T-cell (primary cell): ENCODE measurements around the gene LRIT3. TPM values are rescaled to one million over a fixed set of nuclear protein-coding genes. Genes with fewer than 3 reads are reported as not detected.
"Not testable (repeated sequence)": the region's sequence is repeated elsewhere in the genome, so short reads cannot be mapped to it uniquely, and the experiment has no call there.

Source experiments
- ATAC-seq, 4 experiments: fragments of 200-7000 bp in 3 of 4; fragments of 150-1000 bp in 1 of 4; cut with Tn5 transposase; replicated peaks in 1 of 4; 1 replicate in 3 of 4; 2 replicates in 1 of 4; pipeline ENCODE4 v1.10.0; 2021; ENCODE audit warnings: moderate library complexity in 3 of 4, mild to moderate bottlenecking in 2 of 4, moderate number of reproducible peaks in 1 of 4
- CTCF ChIA-PET, 2 donors: fragments of 300-600 bp; sonication (Branson Sonifier 250); formaldehyde crosslinking; loops; one replicate each; lab custom pipeline; 2022; ENCODE audit warnings: antibody characterized with exemption in 2 of 2; lab: Charles Lee
- POLR2A ChIA-PET, 2 donors: fragments of 300-600 bp; sonication (Branson Sonifier 250); formaldehyde crosslinking; loops; one replicate each; lab custom pipeline; 2022; ENCODE audit warnings: antibody characterized with exemption in 2 of 2; lab: Charles Lee
- DNase-seq, 35 experiments: peaks; one replicate each; pipeline versions ENCODE4 v3.0.0 to v3.0.0-alpha.2; 2013 to 2023
- H3K27ac ChIP-seq: one replicate; pipeline ENCODE4 v1.5.1; 2013; ENCODE audit warnings: low read length
- H3K27me3 ChIP-seq, 2 experiments: replicated peaks in 1 of 2; 1 replicate in 1 of 2; 2 replicates in 1 of 2; pipeline versions ENCODE4 v1.6.1 to v1.7.0; 2013; ENCODE audit warnings: low read length in 1 of 2, mixed read lengths in 1 of 2; ENCODE audit not compliant: control insufficient read depth in 2 of 2, insufficient read depth in 2 of 2; ENCODE audit errors: extremely low read depth in 1 of 2
- H3K36me3 ChIP-seq, 2 donors: 1 replicate in 1 of 2; 2 replicates in 1 of 2; pipeline versions ENCODE4 v1.6.1 to v1.7.0; 2013; ENCODE audit warnings: low read length in 1 of 2; ENCODE audit not compliant: control insufficient read depth in 2 of 2, insufficient read depth in 1 of 2; ENCODE audit errors: extremely low read depth in 1 of 2
- H3K4me1 ChIP-seq, 2 experiments: 1 replicate in 1 of 2; 2 replicates in 1 of 2; pipeline versions ENCODE4 v1.6.1 to v1.7.0; 2013; ENCODE audit warnings: low read length in 2 of 2, mixed read lengths in 1 of 2; ENCODE audit not compliant: insufficient read depth in 2 of 2, control insufficient read depth in 1 of 2; ENCODE audit errors: extremely low read depth in 1 of 2
- H3K4me3 ChIP-seq, 2 donors: 1 replicate in 1 of 2; 2 replicates in 1 of 2; pipeline versions ENCODE4 v1.5.1 to v1.7.0; 2013; ENCODE audit warnings: mild to moderate bottlenecking in 2 of 2, low read length in 1 of 2, moderate library complexity in 1 of 2; ENCODE audit not compliant: control insufficient read depth in 1 of 2; ENCODE audit errors: extremely low read depth in 1 of 2
- H3K9me3 ChIP-seq: 2 replicates; pipeline ENCODE4 v1.7.0; 2013
- H3K27ac Mint-ChIP-seq, 2 donors: one replicate each; pipeline ENCODE4 v1.8.0; 2020 to 2021; ENCODE audit warnings: mild to moderate bottlenecking in 2 of 2, mixed read lengths in 2 of 2
- H3K27me3 Mint-ChIP-seq, 2 donors: one replicate each; pipeline ENCODE4 v1.8.0; 2021 to 2022; ENCODE audit warnings: mixed read lengths in 2 of 2
- H3K36me3 Mint-ChIP-seq: one replicate; pipeline ENCODE4 v1.8.0; 2021; ENCODE audit warnings: mixed read lengths
- H3K4me1 Mint-ChIP-seq, 3 donors: one replicate each; pipeline ENCODE4 v1.8.0; 2020 to 2022; ENCODE audit warnings: mixed read lengths in 3 of 3, mild to moderate bottlenecking in 1 of 3
- H3K4me3 Mint-ChIP-seq, 3 donors: one replicate each; pipeline ENCODE4 v1.8.0; 2020 to 2022; ENCODE audit warnings: mild to moderate bottlenecking in 3 of 3, mixed read lengths in 3 of 3, moderate library complexity in 3 of 3
- H3K9me3 Mint-ChIP-seq, 3 donors: one replicate each; pipeline ENCODE4 v1.8.0; 2020 to 2022; ENCODE audit warnings: mixed read lengths in 3 of 3
- WGBS: methylation state at CpG from one replicate; pipeline ENCODE4 v1.1.5; 2013; ENCODE audit warnings: missing lambda C conversion rate; ENCODE audit not compliant: insufficient coverage; 5-methylcytosine and 5-hydroxymethylcytosine counted together
- total RNA-seq, 35 experiments: library from RNA in 6 of 35; stranded (reverse) in 6 of 35; fragments of 120-200 nt in 1 of 35; gene quantifications; one replicate each; pipeline versions ENCODE4 v1.2.1 to v1.2.4 and lab custom pipeline; 2013 to 2026

The LRIT3 gene
- total RNA-seq, 5 donors from 2014 or later (not counting 1 experiment from before 2014, with no cell fraction given), result 0.12 to 0.41 (median 0.26) TPM

- WGBS, result 75% methylated on average over 9 of the region's 11 CpGs
- POLR2A ChIA-PET, result interaction anchor here in 1 of 2 donors (0.6 kb wide), 1 partner anchor 619 kb away, joined by 3 read pairs; no protein-coding TSS in a partner anchor
Measured at GRCh38 chr4:109873791-109874514, 26.0 kb downstream of the LRIT3 start.

GRCh38 chr4:109875106-109875505 lies 27.2 kb downstream of the LRIT3 start:
- Mint-ChIP-seq H3K4me3 (no peak overlapping the region), H3K27ac (no peak overlapping the region), H3K9me3 (no peaks in the 10 kb centered on the region), H3K36me3 (peaks cover 1% of the 10 kb centered on the region), H3K4me1 (no peaks in the 10 kb centered on the region), H3K27me3 (peaks cover 11 to 12% of the 10 kb centered on the region in 2 donors)
- 92% methylated on average over 1 of the region's 1 CpG for WGBS
- peaks cover 0 to 11% of the 10 kb centered on the region in 2 experiments for H3K27me3 ChIP-seq
- CTCF ChIA-PET, result interaction anchor here in 1 of 2 donors (0.7 kb wide), 1 partner anchor 10 kb away, joined by 3 read pairs; no protein-coding TSS in a partner anchor
- no peaks in the 10 kb centered on the region for H3K4me1 ChIP-seq
- no peaks in the 10 kb centered on the region for H3K36me3 ChIP-seq
- DNase-seq, result no peak
- ATAC-seq, result no peak
- no peak overlapping the region for H3K4me3 ChIP-seq
- no peak overlapping the region for H3K27ac ChIP-seq
- no peaks in the 10 kb centered on the region for H3K9me3 ChIP-seq
- POLR2A ChIA-PET, result no interaction called here

More at GRCh38 chr4:109873791-109874514, 26.0 kb downstream of the LRIT3 start:
- no peaks in the 10 kb centered on the region for H3K36me3 ChIP-seq
- Mint-ChIP-seq H3K9me3 (no peaks in the 10 kb centered on the region), H3K36me3 (peaks cover 11% of the 10 kb centered on the region), H3K4me3 (no peak overlapping the region), H3K27me3 (peaks cover 5 to 7% of the 10 kb centered on the region in 2 donors), H3K4me1 (no peaks in the 10 kb centered on the region), H3K27ac (no peak overlapping the region)
- H3K4me1 ChIP-seq, result no peaks in the 10 kb centered on the region
- H3K27ac ChIP-seq, result no peak overlapping the region
- H3K9me3 ChIP-seq, result no peaks in the 10 kb centered on the region
- H3K27me3 ChIP-seq, result peaks cover 0 to 2% of the 10 kb centered on the region in 2 experiments
- DNase-seq (no peak), ATAC-seq (no peak)
- H3K4me3 ChIP-seq, result no peak overlapping the region
- CTCF ChIA-PET, result no interaction called here

DNA sequence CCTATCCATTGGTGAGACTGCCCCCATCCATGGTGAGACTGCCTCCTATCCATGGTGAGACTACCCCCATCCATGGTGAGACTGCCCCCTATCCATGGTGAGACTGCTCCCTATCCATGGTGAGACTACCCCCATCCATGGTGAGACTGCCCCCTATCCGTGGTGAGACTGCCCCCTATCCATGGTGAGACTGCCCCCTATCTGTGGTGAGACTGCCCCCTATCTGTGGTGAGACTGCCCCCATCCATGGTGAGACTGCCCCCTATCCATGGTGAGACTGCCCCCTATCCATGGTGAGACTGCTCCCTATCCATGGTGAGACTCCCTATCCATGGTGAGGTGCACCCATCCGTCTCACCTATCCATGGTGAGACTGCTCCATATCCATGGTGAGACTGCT lies 27.6 kb downstream of the LRIT3 start:
- H3K36me3 Mint-ChIP-seq, H3K4me3 Mint-ChIP-seq, H3K4me1 Mint-ChIP-seq, H3K36me3 ChIP-seq, H3K9me3 ChIP-seq, H3K9me3 Mint-ChIP-seq, POLR2A ChIA-PET, DNase-seq, H3K4me1 ChIP-seq, ATAC-seq, H3K4me3 ChIP-seq, H3K27ac Mint-ChIP-seq, CTCF ChIA-PET, H3K27ac ChIP-seq: not testable (repeated sequence)
- H3K27me3 Mint-ChIP-seq, result peaks cover 11 to 13% of the 10 kb centered on the region in 2 donors
- peaks cover 0 to 16% of the 10 kb centered on the region in 2 experiments for H3K27me3 ChIP-seq
- WGBS, result 100% methylated on average over 1 of the region's 2 CpGs

DNA sequence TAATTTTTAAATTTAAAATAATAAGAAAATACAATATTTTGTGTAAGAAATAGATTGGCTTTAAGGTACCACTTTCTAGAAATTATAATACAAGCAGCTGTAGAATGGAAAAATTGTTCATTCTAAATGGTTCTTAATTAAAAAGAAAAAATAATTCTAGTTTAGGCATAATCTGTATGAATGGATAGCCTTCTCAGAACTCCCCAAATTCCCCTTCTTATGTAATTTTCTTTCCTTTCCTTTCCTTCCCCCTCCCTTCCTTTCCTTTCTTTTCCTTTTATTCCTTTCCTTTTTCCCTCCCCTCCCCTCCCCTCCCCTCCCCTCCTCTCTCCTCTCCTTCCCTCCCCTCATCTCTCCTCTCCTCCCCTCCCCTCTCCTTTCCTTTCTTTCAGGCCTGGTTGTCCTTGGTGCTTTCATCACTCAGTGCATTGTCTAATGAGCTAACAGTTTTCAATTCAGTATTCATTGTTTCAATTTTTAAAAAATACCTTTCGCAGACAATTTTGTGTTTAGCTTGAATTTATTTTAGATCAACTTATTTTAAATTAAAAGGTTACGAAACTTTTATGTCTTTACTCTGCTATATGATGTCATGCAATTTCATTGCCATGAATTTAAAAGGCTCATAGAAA lies 28.8 kb downstream of the LRIT3 start:
- H3K4me1 ChIP-seq, result no peaks in the 10 kb centered on the region
- Mint-ChIP-seq H3K4me1 (no peaks in the 10 kb centered on the region), H3K4me3 (no peak overlapping the region), H3K27me3 (peaks cover 11 to 15% of the 10 kb centered on the region in 2 donors), H3K27ac (no peak overlapping the region), H3K9me3 (no peaks in the 10 kb centered on the region), H3K36me3 (no peaks in the 10 kb centered on the region)
- no CpG with 5 or more reads among the region's 2 CpGs for WGBS
- ChIA-PET CTCF (interaction anchor here in 1 of 2 donors (0.6 kb wide), 1 partner anchor 633 kb away, joined by 4 read pairs; no protein-coding TSS in a partner anchor), POLR2A (no interaction called here)
- H3K27me3 ChIP-seq, result peaks cover 0 to 16% of the 10 kb centered on the region in 2 experiments
- H3K27ac ChIP-seq, result no peak overlapping the region
- no peaks in the 10 kb centered on the region for H3K36me3 ChIP-seq
- DNase-seq (no peak), ATAC-seq (no peak)
- no peak overlapping the region for H3K4me3 ChIP-seq
- H3K9me3 ChIP-seq, result no peaks in the 10 kb centered on the region

DNA sequence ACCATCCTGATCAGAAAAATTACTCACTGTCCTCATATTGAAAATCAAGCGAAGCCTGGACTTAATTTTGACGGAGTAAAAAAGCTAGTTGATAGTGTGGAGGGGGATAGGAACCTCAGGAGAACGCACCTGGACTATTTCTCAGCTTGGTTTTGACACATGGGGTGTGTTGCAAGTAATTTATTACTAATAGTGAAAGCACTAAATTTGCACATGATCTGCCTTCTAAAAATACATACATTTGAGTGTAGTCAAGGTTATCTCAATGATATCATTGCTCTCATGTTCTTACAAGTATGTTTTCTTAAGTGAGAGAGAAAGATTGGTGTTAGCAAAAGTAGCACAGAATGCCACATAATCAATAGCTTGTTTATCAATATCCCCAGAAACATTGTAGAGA lies 29.5 kb downstream of the LRIT3 start:
- Histone ChIP-seq H3K9me3 (no peaks in the 10 kb centered on the region), H3K36me3 (no peaks in the 10 kb centered on the region), H3K27ac (no peak overlapping the region), H3K4me3 (no peak overlapping the region), H3K27me3 (peaks cover 0 to 16% of the 10 kb centered on the region in 2 experiments), H3K4me1 (no peaks in the 10 kb centered on the region)
- Mint-ChIP-seq H3K9me3 (no peaks in the 10 kb centered on the region), H3K27ac (no peak overlapping the region), H3K36me3 (no peaks in the 10 kb centered on the region), H3K4me1 (no peaks in the 10 kb centered on the region), H3K4me3 (no peak overlapping the region), H3K27me3 (peaks cover 11 to 15% of the 10 kb centered on the region in 2 donors)
- POLR2A ChIA-PET, result no interaction called here
- CTCF ChIA-PET, result interaction anchor here (0.6 kb wide), 2 partner anchors 51 to 634 kb away, joined by 3 to 4 read pairs; no protein-coding TSS in a partner anchor
- DNase-seq, result no peak
- no peak for ATAC-seq
- WGBS, result no CpG with 5 or more reads among the region's 3 CpGs

- ChIA-PET CTCF (interaction anchor here in 1 of 2 donors (0.7 kb wide), 1 partner anchor 428 kb away, joined by 8 read pairs; no protein-coding TSS in a partner anchor), POLR2A (no interaction called here)
- H3K27ac ChIP-seq, result no peak overlapping the region
- no peak for DNase-seq
- no CpG with 5 or more reads among the region's 2 CpGs for WGBS
- no peaks in the 10 kb centered on the region for H3K4me1 Mint-ChIP-seq
- H3K36me3 Mint-ChIP-seq, result no peaks in the 10 kb centered on the region
- no peak for ATAC-seq
- H3K27me3 ChIP-seq, result peaks cover 0 to 16% of the 10 kb centered on the region in 2 experiments
- H3K36me3 ChIP-seq, result no peaks in the 10 kb centered on the region
- H3K9me3 ChIP-seq, result no peaks in the 10 kb centered on the region
- no peaks in the 10 kb centered on the region for H3K4me1 ChIP-seq
- no peak overlapping the region for H3K4me3 ChIP-seq
- no peak overlapping the region for H3K27ac Mint-ChIP-seq
- H3K4me3 Mint-ChIP-seq, result no peak overlapping the region
- peaks cover 11 to 15% of the 10 kb centered on the region in 2 donors for H3K27me3 Mint-ChIP-seq
- H3K9me3 Mint-ChIP-seq, result no peaks in the 10 kb centered on the region
Measured at GRCh38 chr4:109878355-109878754, 30.4 kb downstream of the LRIT3 start.
